Small intestine (tissue), 7 donors: ENCODE data around the gene KIAA0513. TPM values are rescaled to one million over a fixed set of nuclear protein-coding genes. Genes with fewer than 3 reads are reported as not detected.

Experiments
- DNase-seq, 2 donors: peaks; one replicate each; pipeline versions ENCODE4 v3.0.0 to v3.0.0-alpha.2; 2013
- FAIRE-seq: peaks from 2 replicates; lab custom pipeline; 2012; peaks lifted over from hg19 to GRCh38; lab: Jason Lieb, UNC
- H3K27ac ChIP-seq, 3 donors: one replicate each; pipeline ENCODE4 v1.5.1; 2013; ENCODE audit warnings: low read length in 2 of 3, mild to moderate bottlenecking in 2 of 3, control low read depth in 1 of 3, inconsistent platforms in 1 of 3, low read depth in 1 of 3, moderate library complexity in 1 of 3
- H3K27me3 ChIP-seq, 3 donors: one replicate each; pipeline ENCODE4 v1.6.1; 2013; ENCODE audit warnings: low read length in 3 of 3, inconsistent platforms in 1 of 3; ENCODE audit not compliant: control insufficient read depth in 3 of 3, insufficient read depth in 3 of 3
- H3K36me3 ChIP-seq, 3 donors: one replicate each; pipeline ENCODE4 v1.6.1; 2013; ENCODE audit warnings: low read length in 3 of 3, inconsistent platforms in 1 of 3, low read depth in 1 of 3, mild to moderate bottlenecking in 1 of 3, moderate library complexity in 1 of 3; ENCODE audit not compliant: control insufficient read depth in 3 of 3, insufficient read depth in 2 of 3
- H3K4me1 ChIP-seq, 3 donors: one replicate each; pipeline ENCODE4 v1.6.1; 2013; ENCODE audit warnings: low read length in 2 of 3, inconsistent platforms in 1 of 3, low read depth in 1 of 3, mild to moderate bottlenecking in 1 of 3, moderate library complexity in 1 of 3; ENCODE audit not compliant: control insufficient read depth in 3 of 3, insufficient read depth in 2 of 3
- H3K4me3 ChIP-seq, 3 donors: one replicate each; pipeline ENCODE4 v1.5.1; 2013; ENCODE audit warnings: low read length in 3 of 3, control low read depth in 1 of 3, inconsistent platforms in 1 of 3, low read depth in 1 of 3, mild to moderate bottlenecking in 1 of 3, moderate library complexity in 1 of 3
- H3K9me3 ChIP-seq, 2 donors: one replicate each; pipeline ENCODE4 v1.6.1; 2013; ENCODE audit warnings: low read depth in 1 of 2, low read length in 1 of 2; ENCODE audit not compliant: control insufficient read depth in 2 of 2, insufficient read depth in 1 of 2
- WGBS, 3 donors: extraction: QIAGEN DNeasy Blood & Tissue Kit; methylation state at CpG; one replicate each; pipeline ENCODE4 v1.1.7; 2013; 5-methylcytosine and 5-hydroxymethylcytosine counted together
- polyA plus RNA-seq, 4 donors: library from polyadenylated mRNA; stranded (reverse) in 3 of 4; unstranded in 1 of 4; fragments of 200-250 nt in 3 of 4; fragments of 120-200 nt in 1 of 4; gene quantifications; one replicate each; pipeline versions ENCODE4 v1.2.1 to v1.2.3, GENCODE V29; 2013
- donor health status: healthy with polysubstance abuse.
- donor health status: control.
- donor health status: control.
- donor health status: Bipolar disorder and iron deficiency.
- donor health status: healthy.

The KIAA0513 gene
- polyA plus RNA-seq, 4 donors = 2.9 to 8.1 (median 5.1) TPM

- Histone ChIP-seq H3K27ac (peak overlapping the region in 2 of 3 donors; percentile 4 to 53), H3K4me3 (no peak overlapping the region), H3K36me3 (peaks cover 0 to 29% (median 4%) of the 10 kb centered on the region in 3 donors), H3K27me3 (no peaks in the 10 kb centered on the region), H3K9me3 (no peaks in the 10 kb centered on the region), H3K4me1 (peaks cover 13 to 32% (median 30%) of the 10 kb centered on the region in 3 donors)
- DNase-seq (no peak), FAIRE-seq (no peak)
- 23 to 45% (median 37%) methylated on average over 10 of the region's 10 CpGs for WGBS, 3 donors
These were observed 25.5 kb upstream of the KIAA0513 start for GRCh38 chr16:85002099-85002541.

GRCh38 chr16:85002608-85003007, 25.0 kb upstream of the KIAA0513 start:
- WGBS, 3 donors = 62 to 78% (median 75%) methylated on average over 12 of the region's 12 CpGs
- no peak overlapping the region for H3K4me3 ChIP-seq
- H3K4me1 ChIP-seq = peaks cover 13 to 34% (median 30%) of the 10 kb centered on the region in 3 donors
- H3K27me3 ChIP-seq = no peaks in the 10 kb centered on the region
- H3K9me3 ChIP-seq = no peaks in the 10 kb centered on the region
- FAIRE-seq (no peak), DNase-seq (no peak)
- H3K36me3 ChIP-seq = peaks cover 0 to 30% (median 4%) of the 10 kb centered on the region in 3 donors
- H3K27ac ChIP-seq = peak overlapping the region in 1 of 3 donors; percentile 53

GRCh38 chr16:85003076-85003475, 24.5 kb upstream of the KIAA0513 start:
- DNase-seq (no peak), FAIRE-seq (no peak)
- 81 to 84% (median 81%) methylated on average over 13 of the region's 13 CpGs for WGBS, 3 donors
- peaks cover 13 to 36% (median 31%) of the 10 kb centered on the region in 3 donors for H3K4me1 ChIP-seq
- H3K4me3 ChIP-seq = no peak overlapping the region
- peak overlapping the region in 1 of 3 donors; percentile 53 for H3K27ac ChIP-seq
- no peaks in the 10 kb centered on the region for H3K9me3 ChIP-seq
- H3K36me3 ChIP-seq = peaks cover 0 to 33% (median 4%) of the 10 kb centered on the region in 3 donors
- no peaks in the 10 kb centered on the region for H3K27me3 ChIP-seq

- no peak overlapping the region for H3K4me3 ChIP-seq
- H3K4me1 ChIP-seq = peaks cover 15 to 37% (median 36%) of the 10 kb centered on the region in 3 donors
- peaks cover 0 to 29% (median 4%) of the 10 kb centered on the region in 3 donors for H3K36me3 ChIP-seq
- WGBS, 3 donors = 55 to 67% (median 62%) methylated on average over 16 of the region's 16 CpGs
- DNase-seq = no peak
- H3K27ac ChIP-seq = peak overlapping the region in 1 of 3 donors; percentile 72
- FAIRE-seq = no peak
- no peaks in the 10 kb centered on the region for H3K9me3 ChIP-seq
- H3K27me3 ChIP-seq = no peaks in the 10 kb centered on the region
These were observed 23.6 kb upstream of the KIAA0513 start for GRCh38 chr16:85003725-85004586.

- no peak overlapping the region for H3K4me3 ChIP-seq
- peaks cover 15 to 39% (median 37%) of the 10 kb centered on the region in 3 donors for H3K4me1 ChIP-seq
- FAIRE-seq = no peak
- H3K27me3 ChIP-seq = no peaks in the 10 kb centered on the region
- peaks cover 0 to 29% (median 2%) of the 10 kb centered on the region in 3 donors for H3K36me3 ChIP-seq
- WGBS, 3 donors = 65 to 67% (median 67%) methylated on average over 10 of the region's 10 CpGs
- DNase-seq = no peak
- H3K9me3 ChIP-seq = no peaks in the 10 kb centered on the region
- peak overlapping the region in 2 of 3 donors; percentile 1 to 72 for H3K27ac ChIP-seq
These were observed 22.9 kb upstream of the KIAA0513 start for GRCh38 chr16:85004587-85005205.

GRCh38 chr16:85005285-85006069, 22.1 kb upstream of the KIAA0513 start:
- peak overlapping the region in 2 of 3 donors; percentile 1 to 72 for H3K27ac ChIP-seq
- H3K36me3 ChIP-seq = peaks cover 0 to 25% (median 2%) of the 10 kb centered on the region in 3 donors
- no peak overlapping the region for H3K4me3 ChIP-seq
- H3K27me3 ChIP-seq = no peaks in the 10 kb centered on the region
- DNase-seq (no peak), FAIRE-seq (no peak)
- no peaks in the 10 kb centered on the region for H3K9me3 ChIP-seq
- peaks cover 15 to 43% (median 39%) of the 10 kb centered on the region in 3 donors for H3K4me1 ChIP-seq
- 58 to 71% (median 69%) methylated on average over 11 of the region's 11 CpGs for WGBS, 3 donors

GRCh38 chr16:85006639-85007038, 21.0 kb upstream of the KIAA0513 start:
- no peak for DNase-seq
- H3K9me3 ChIP-seq = no peaks in the 10 kb centered on the region
- peaks cover 13 to 39% (median 35%) of the 10 kb centered on the region in 3 donors for H3K4me1 ChIP-seq
- H3K27ac ChIP-seq = no peak overlapping the region
- FAIRE-seq = no peak
- peaks cover 0 to 25% (median 2%) of the 10 kb centered on the region in 3 donors for H3K36me3 ChIP-seq
- H3K27me3 ChIP-seq = no peaks in the 10 kb centered on the region
- H3K4me3 ChIP-seq = no peak overlapping the region
- 86 to 93% (median 90%) methylated on average over 7 of the region's 7 CpGs for WGBS, 3 donors
